HG03520 (cell line): Measurements from ENCODE around the gene FAM200B.

Experiments
- ATAC-seq: cut with Tn5 transposase; IDR thresholded peaks from one replicate; pipeline ENCODE4 v1.9.1; 2021; ENCODE audit warnings: mild to moderate bottlenecking, moderate library complexity; ENCODE audit not compliant: unreplicated experiment

FAM200B gene

GRCh38 chr4:15667006-15667405 lies 14.6 kb upstream of the FAM200B start:
- no peak for ATAC-seq

- no peak for ATAC-seq
Observed at GRCh38 chr4:15668566-15669435, 12.8 kb upstream of the FAM200B start.

DNA sequence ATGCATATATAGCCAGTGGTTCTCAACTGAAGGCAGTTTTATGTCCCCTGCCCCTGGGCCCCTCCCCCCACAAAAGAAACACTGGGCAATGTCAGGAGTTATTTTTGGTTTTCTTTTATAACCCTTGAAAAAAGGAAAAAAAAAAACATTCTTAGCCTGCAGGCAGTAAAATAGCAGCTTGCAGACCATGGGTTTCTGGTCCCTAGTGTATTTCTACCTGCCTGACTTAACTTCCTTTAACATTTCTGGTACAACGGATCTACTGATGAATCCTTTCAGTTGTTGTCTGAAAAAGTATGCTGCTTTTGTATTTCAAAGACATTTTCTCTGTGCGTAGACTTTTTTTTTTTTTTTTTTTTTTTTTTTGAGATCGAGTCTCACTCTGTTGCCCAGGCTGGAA lies 11.1 kb upstream of the FAM200B start:
- ATAC-seq, result no peak

DNA sequence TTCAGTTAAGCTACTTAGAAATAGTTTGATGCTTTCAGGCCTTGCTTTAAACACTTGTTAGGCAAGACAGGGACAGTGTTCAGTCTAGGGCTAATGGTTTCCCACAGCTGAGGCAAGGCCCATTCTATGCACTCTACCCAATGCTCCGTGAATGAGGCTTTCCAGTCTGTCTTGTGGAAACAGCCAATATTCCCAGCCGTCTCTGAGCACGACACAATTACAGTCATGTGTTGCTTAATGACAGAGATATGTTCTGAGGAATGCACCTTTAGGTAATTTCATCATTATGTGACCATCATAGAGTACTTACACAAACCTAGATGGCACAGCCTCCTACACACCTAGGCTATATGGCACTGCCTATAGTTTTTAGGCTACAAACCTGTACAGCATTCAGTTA lies 9.5 kb upstream of the FAM200B start:
- no peak for ATAC-seq

DNA sequence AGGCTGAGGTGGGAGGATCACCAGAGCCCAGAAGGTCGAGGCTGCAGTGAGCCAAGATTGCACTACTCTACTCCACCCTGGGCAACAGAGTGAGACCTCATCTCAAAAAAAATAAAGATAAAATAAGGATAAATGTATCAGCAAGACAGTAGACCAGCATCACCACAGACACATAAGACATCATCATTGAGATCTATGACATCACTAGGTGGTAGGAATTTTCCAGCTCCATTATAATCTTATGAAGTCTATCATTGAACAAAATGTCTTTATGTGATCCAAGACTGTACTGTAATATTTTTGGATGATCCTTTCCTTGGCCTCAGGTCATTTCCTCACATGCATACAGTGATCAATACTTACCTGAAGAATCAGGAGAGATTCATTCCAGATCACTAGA lies 8.3 kb upstream of the FAM200B start:
- ATAC-seq, result no peak

- ATAC-seq, result no peak
Observed at GRCh38 chr4:15674046-15674445, 7.6 kb upstream of the FAM200B start.

GRCh38 chr4:15674926-15675325 lies 6.7 kb upstream of the FAM200B start:
- no peak for ATAC-seq

- no peak for ATAC-seq
Observed at GRCh38 chr4:15675356-15675755, 6.3 kb upstream of the FAM200B start.

GRCh38 chr4:15676039-15676438 lies 5.6 kb upstream of the FAM200B start:
- no peak for ATAC-seq

DNA sequence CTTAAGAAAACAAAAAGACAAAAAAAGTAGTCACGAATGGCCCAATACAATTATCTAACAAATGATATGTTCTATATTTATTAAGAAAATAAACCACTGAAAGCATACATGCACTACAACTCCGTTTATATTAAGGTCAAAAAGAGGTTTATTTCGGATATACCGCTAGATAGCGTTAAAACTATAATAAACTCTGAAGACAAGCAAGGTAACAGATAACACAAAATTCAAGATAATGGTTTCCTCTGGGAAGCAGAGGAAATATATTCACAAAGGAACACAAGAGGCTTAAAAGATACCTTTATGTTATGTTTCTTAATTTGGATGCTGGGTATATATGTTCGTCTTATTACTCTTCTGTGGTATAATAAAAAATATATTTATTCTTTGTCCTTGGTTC lies 4.7 kb upstream of the FAM200B start:
- no peak for ATAC-seq

GRCh38 chr4:15677507-15677988 lies 4.1 kb upstream of the FAM200B start:
- no peak for ATAC-seq

GRCh38 chr4:15681067-15681371 lies 608 bp upstream of the FAM200B start:
- ATAC-seq, result no peak

DNA sequence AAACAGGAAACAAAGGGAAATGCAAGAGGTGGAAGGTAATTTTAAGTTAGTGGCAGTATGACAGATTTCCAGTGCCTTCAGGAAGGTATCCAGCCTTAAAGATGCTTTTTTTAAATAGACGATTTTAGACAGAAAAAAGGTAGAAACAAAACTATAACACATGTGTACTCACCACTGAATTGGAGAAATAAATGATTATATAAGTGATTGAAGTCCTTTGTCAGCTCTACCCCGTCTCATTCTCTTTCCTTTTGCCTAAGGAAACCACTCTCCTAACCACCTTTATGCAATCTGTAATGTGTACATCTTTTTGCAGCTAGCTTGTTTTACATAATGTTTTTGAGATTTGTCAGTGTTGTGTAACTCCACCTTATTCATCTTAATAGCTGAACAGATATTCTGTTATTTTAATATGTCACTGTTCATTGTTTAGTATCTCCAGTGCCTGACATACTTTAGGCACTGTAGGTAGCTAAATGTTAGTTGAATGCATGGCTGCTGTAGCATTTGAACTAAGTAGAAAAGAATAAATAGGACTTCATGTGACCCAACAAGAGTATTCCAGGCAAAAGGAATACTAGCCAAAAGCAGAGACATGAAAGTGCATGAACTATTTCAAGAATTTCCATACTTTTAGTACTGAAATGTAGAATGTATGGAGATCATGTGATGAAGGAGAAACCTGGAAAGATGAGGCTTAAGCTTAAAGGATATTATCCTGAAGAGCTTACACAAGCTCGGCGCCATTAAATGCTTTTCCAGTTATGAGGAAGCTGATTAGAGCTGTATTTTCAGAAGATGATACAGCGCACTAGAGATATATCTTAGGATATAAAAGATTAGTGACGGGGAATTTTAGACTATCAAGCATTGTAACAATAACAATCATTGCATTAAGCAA lies 865 bp downstream of the FAM200B start:
- no peak for ATAC-seq

DNA sequence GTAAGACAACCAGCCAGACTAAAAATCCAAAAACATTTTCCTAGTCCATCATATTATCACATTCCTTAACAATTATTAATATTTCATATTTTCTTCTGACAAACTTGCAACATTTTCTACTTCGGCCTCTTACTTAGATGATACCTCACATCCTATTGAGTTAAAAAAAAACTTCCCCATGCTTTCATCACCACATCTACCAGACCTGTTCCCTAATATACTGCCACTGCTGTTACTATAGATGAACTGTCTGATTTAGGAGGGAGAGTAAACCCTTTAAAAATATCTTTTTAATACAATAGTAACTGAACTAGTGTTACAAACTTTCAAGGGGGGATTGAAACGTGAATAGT lies 1.5 kb downstream of the FAM200B start:
- no peak for ATAC-seq

GRCh38 chr4:15684498-15684897 lies 2.9 kb downstream of the FAM200B start:
- no peak for ATAC-seq

DNA sequence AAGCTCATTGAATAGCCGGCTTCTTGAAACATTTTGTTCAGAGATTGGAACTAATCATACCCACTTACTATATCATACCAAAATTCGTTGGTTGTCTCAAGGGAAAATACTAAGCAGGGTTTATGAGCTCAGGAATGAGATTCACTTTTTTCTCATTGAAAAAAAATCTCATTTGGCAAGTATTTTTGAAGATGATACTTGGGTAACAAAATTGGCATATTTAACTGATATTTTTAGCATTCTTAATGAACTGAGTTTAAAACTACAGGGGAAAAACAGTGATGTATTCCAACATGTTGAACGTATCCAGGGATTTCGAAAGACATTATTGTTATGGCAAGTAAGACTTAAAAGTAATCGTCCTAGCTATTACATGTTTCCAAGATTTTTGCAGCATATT lies 6.4 kb downstream of the FAM200B start:
- no peak for ATAC-seq

DNA sequence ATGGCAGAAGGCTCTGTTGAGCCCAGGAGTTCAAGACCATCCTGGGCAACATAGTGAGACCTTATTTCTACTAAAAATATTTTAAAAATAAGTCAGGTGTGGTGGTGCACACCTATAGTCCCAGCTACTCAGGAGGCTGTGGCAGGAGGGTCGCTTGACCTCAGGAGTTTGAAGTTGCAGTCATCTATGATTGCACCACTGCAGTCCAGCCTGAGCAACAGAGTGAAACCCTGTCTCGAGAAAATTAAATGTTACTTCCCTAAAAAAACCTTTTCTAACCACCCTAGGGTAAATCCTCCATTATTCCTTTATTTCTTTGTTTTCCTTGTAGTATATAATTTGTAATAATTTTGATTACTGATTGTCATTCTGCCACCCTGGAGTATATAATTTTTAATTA lies 7.9 kb downstream of the FAM200B start:
- ATAC-seq, result no peak

- no peak for ATAC-seq
Observed at GRCh38 chr4:15690020-15690809, 8.6 kb downstream of the FAM200B start.

DNA sequence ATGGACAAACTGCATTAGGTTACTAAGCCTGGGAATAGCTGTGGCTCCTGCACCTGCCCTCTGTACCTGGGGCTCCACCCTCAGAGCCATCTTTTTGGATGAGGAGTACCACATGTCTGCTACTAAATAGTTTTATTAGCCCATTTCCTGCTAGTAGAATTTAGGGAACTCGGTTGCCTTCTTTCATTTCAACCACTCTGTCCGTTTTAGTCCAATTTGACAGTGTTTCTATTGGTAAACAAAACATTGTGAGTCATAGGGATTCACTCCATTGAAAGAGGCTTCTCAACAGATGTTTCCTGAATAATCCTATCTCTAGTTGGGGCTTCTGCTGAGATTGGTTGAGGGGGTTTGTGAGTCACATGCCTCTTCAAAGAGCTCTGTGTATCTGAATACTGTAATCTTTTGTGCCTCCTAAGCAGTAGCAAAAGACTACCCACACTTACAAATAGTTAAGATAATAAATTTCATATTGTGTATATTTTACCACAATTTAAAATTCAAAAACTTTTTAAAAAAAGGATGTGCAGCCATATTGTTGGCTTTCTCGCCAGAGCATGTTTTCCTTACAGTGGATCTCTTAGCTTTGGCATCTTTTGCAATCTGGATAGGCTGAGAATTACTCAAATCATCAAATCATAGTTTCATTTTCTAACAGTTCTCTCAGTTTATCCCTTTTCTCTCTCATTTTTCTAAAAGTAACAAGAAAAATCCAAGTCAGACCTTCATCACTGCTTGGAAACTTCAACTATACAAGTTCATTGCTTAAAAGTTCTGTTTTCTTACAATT lies 9.9 kb downstream of the FAM200B start:
- ATAC-seq, result no peak

DNA sequence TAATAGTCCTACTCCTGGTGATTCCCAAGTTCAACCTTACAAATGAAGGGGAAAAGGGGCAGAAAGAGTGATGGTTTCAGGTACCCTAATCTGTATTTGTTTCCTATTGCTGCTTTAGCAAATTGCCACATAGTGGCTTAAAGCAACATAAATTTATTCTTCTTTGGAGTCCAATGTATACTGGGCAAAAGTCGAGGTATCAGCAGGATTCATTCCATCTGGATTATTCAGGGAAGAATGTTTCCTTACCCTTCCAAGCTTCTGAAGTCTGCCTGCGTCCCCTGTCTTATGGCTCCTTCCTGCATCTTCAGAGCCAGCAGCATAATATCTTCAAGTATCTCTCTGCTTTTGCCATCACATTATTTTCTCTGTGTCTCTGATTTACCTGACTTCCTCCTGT lies 11.0 kb downstream of the FAM200B start:
- no peak for ATAC-seq

DNA sequence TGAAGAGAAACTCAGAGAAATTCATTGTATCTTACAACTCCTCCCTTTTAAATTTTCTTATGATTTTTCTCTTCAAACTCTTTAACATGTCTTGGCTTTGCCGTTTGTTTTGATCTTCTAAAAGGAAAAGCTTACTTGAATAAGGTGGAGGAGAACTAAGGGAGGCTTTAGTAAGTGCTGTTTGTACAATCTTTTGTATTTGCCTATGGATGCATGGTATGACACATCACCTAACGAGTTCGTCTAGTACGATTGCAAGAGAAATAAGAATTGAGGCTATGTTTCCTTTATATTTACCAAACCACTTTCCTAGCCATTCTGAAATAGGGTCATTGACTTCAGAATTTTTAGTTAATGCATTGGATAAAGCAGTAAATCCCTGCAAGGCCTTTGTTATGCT lies 12.8 kb downstream of the FAM200B start:
- ATAC-seq, result no peak
